ENCODE data around the gene UBR4. TPM values are rescaled to one million over a fixed set of nuclear protein-coding genes. Genes with fewer than 3 reads are reported as not detected.

UBR4 gene
- total and polyA plus RNA-seq, 12 donors, result 60.0 to 115 (median 90.6) TPM

- Histone ChIP-seq H3K27me3 (no peaks in the 10 kb centered on the region), H3K9me3 (no peaks in the 10 kb centered on the region), H3K27ac (peak overlapping the region in 1 of 10 donors; percentile 21), H3K4me3 (no peak overlapping the region), H3K36me3 (peaks cover 0 to 80% (median 41%) of the 10 kb centered on the region in 9 donors), H3K4me1 (peaks cover 0 to 86% (median 51%) of the 10 kb centered on the region in 9 donors)
- WGBS, 2 donors, result 91 to 93% methylated on average over 4 of the region's 4 CpGs
- intact Hi-C loops (cut with DNase I), result no loop called here
- ATAC-seq, result no peak
- no peak for DNase-seq
- TF ChIP-seq CTCF (IDR thresholded peaks at IDR 0.05), result no peak
Observed at GRCh38 chr1:19199329-19199968, 10.6 kb downstream of the UBR4 start.

GRCh38 chr1:19198820-19199219, 11.2 kb downstream of the UBR4 start:
- H3K9me3 ChIP-seq, result no peaks in the 10 kb centered on the region
- TF ChIP-seq CTCF (IDR thresholded peaks at IDR 0.05), result no peak
- no peak for DNase-seq
- H3K4me1 ChIP-seq, result peaks cover 0 to 80% (median 47%) of the 10 kb centered on the region in 9 donors
- ATAC-seq, result no peak
- peaks cover 0 to 86% (median 45%) of the 10 kb centered on the region in 9 donors for H3K36me3 ChIP-seq
- intact Hi-C loops (cut with DNase I), result no loop called here
- H3K27ac ChIP-seq, result no peak overlapping the region
- WGBS, 2 donors, result 88 to 89% methylated on average over 4 of the region's 4 CpGs
- H3K27me3 ChIP-seq, result no peaks in the 10 kb centered on the region
- no peak overlapping the region for H3K4me3 ChIP-seq

DNA sequence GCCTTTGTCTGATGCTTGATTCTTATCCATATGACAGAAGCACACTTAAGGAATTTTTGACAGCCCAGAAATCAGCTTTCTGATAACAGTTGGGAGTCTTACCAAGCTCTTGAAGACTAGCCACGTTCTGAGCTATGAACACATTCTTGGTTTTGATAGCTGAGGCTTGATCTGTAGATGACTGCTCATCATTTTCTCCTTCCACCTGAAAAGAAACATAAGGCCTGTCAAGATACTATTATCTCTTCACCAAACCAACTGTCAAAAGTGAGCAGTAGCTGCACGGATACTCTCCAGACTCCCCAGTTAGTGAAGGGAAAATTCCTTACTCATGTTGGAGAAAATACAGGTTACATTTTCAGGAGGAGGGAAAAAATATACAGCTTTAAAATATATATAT, 12.2 kb downstream of the UBR4 start:
- TF ChIP-seq CTCF (IDR thresholded peaks at IDR 0.05), result no peak
- DNase-seq (no peak), ATAC-seq (peak in 4 of 8 donors; percentile 33 to 62 (median 50))
- H3K27me3 ChIP-seq, result no peaks in the 10 kb centered on the region
- H3K4me1 ChIP-seq, result peaks cover 0 to 70% (median 38%) of the 10 kb centered on the region in 9 donors
- peak overlapping the region in 2 of 10 donors; percentile 1 to 15 for H3K27ac ChIP-seq
- peaks cover 0 to 94% (median 55%) of the 10 kb centered on the region in 9 donors for H3K36me3 ChIP-seq
- intact Hi-C loops (cut with DNase I), result no loop called here
- WGBS, 2 donors, result 27 to 48% methylated on average over 2 of the region's 2 CpGs
- no peak overlapping the region for H3K4me3 ChIP-seq
- no peaks in the 10 kb centered on the region for H3K9me3 ChIP-seq

GRCh38 chr1:19196331-19196730, 13.7 kb downstream of the UBR4 start:
- 63 to 87% methylated on average over 3 of the region's 3 CpGs for WGBS, 2 donors
- TF ChIP-seq CTCF (IDR thresholded peaks at IDR 0.05), result no peak

More at GRCh38 chr1:19196331-19196730, 13.7 kb downstream of the UBR4 start:
- intact Hi-C loops (cut with DNase I), result no loop called here
- no peaks in the 10 kb centered on the region for H3K27me3 ChIP-seq
- ATAC-seq (no peak), DNase-seq (no peak)
- H3K9me3 ChIP-seq, result no peaks in the 10 kb centered on the region
- H3K4me3 ChIP-seq, result no peak overlapping the region
- H3K4me1 ChIP-seq, result peaks cover 0 to 55% (median 27%) of the 10 kb centered on the region in 9 donors
- H3K36me3 ChIP-seq, result peaks cover 0 to 100% (median 65%) of the 10 kb centered on the region in 9 donors
- peak overlapping the region in 4 of 10 donors; percentile 3 to 43 (median 16) for H3K27ac ChIP-seq

All from heart right ventricle (tissue), 16 donors.